Right forelimb (tissue), 1 donor: ENCODE results near the gene GCNT2.
"Not testable (repeated sequence)": the region's sequence is repeated elsewhere in the genome, so short reads cannot be mapped to it uniquely, and the experiment has no call there.

Source experiments
- DNase-seq: peaks from one replicate; pipeline ENCODE4 v3.0.0-alpha.2; 2018

GCNT2 gene

DNA sequence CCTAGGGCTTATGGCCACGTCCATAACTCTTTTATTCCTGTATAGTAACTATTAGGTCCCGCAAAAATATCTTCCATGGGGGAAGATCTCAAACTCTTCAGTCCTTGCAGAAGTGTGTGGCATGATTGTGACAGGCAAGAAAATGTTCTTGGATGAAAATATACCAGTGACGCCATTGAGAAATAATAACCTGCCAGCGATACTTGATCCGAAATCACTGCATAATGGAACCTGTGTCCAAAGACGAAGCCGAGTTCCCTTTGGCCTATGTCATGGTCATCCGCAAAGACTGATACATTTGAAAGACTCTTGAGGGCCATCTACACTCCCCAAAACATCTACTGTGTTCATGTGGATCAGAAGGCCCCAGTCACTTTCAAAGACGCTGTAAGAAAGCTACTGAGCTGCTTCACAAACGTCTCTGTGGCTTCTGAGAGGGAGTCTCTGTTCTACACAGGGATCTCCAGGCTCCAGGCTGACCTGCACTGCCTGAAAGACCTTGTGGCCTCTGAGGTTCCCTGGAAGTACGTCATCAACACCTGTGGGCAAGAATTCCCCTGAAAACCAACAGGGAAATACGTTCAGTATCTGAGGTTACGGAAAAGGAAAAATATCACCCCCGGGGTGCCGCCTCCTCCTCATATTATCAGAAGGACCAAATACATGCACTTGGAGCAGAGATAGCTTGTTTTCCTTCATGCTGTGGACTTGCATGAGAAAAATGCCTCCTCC is 6.9 kb upstream of the GCNT2 start:
- DNase-seq: no peak

DNA sequence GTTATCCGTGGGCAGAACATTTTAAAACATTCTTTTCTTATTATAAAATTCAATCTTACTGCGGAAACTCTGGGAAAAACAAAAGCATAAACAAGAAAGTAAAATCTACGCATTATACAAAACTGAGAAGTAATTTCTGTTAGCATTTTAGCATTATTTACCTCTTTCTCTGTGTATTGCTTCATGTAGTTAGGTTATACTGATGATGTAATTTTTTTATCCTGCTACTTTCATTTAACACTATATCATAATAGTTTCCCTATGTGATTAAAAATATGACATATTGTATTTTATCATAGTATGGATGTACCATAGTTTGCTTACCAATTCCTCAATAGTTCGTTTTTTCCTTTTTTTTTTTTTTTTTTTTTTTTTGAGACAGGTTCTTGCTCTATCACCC is 4.2 kb upstream of the GCNT2 start:
- DNase-seq: no peak

GRCh38 chr6:10518557-10519407 is 2.4 kb upstream of the GCNT2 start:
- no peak for DNase-seq

GRCh38 chr6:10519408-10519697 is 1.8 kb upstream of the GCNT2 start:
- DNase-seq: not testable (repeated sequence)

GRCh38 chr6:10520468-10520867 is 683 bp upstream of the GCNT2 start:
- no peak for DNase-seq

DNA sequence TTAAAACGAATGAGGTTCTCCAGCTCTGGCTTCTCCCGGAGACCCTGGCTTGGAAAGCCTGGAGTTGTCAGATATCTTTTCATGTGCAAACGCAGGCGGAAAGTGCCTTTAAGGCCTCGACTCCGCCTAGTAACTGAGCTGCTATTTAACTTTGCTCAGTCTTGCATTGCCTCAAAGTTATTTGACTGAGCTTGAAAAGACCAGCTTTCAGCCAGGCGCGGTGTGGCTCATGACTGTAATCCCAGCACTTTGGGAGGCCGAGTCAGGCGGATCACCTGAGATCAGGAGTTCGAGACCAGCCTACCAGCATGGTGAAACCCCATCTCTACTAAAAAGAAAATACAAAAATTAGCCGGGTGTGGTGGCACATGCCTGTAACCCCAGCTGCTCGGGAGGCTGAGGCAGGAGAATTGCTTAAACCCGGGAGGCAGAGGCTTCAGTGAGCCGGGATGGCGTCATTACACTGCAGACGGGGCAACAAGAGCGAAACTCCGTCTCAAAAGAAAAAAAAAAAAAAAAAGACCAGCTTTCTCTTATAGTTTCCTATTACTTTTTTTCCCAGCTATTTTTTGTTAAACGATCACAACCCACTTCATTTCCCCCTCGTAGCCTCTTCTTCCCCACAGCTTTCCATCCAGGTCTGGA is 1.9 kb downstream of the GCNT2 start:
- DNase-seq: no peak

DNA sequence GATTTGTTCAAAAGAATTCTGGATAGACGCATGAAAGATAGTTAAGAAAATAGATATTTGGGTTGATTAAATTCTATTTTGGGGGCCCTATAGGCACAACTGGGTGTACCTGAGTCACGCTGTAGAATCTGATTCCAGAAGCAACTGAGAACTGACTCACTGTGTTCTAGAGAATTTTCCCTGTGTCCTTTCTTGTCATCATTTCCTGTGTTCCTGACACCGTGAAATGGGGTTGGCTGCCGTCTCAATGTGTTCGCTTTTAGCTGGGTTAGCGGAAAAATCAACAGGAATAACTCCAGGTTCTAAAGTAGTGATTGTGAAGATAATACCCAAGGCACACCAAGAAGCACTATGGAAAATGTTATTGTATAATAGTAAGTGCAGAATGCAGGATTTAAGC is 5.0 kb downstream of the GCNT2 start:
- DNase-seq: no peak

DNA sequence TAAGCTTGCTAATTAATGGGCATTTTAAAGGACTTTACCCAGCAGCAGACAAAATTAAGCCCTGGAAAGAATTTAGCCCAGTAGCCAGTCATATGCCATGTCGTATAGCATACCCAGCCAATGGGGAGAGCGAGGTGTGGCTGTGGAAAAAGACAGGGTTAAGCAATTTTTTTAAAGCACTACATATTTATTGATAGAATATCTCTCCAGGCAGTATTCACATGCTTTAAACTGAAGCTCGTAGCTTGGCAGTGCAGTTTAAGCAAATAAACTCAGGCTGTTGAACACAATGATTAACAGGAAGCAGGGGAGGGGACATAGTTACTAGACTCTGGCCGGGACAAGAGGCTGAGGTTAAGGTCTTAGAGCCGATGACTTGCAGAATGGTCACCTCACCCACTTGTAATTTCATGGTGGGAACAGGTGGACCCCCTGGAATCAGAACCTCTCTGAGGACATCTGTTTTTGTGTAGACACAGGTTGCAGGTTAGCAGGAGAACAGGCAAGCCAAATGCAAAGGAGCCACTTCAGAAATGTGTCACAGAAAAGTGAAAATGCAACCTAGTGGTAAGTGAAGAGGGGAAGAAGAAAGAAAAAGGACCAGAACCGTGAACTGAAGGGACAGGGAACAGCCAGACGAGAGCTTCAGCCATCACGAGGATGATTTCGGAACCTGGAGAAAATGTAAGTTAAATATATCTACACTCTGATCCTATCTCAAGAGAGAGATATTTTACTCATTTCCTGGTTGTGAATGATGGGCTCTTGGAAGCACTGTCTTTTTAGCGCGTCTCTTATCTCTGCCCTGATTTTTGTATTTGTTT is 7.2 kb downstream of the GCNT2 start:
- no peak for DNase-seq

DNA sequence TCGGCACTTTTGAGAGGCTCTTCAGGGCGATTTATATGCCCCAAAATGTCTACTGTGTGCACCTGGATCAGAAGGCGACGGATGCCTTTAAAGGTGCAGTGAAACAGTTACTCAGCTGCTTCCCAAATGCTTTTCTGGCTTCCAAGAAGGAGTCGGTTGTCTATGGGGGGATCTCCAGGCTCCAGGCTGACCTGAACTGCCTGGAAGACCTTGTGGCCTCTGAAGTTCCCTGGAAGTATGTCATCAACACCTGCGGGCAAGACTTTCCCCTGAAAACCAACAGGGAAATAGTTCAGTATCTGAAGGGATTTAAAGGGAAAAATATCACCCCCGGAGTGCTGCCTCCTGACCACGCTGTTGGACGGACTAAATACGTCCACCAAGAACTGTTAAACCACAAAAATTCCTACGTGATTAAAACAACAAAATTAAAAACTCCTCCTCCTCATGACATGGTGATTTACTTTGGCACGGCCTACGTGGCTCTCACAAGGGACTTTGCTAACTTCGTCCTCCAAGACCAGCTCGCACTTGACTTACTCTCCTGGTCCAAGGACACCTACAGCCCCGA is 8.2 kb downstream of the GCNT2 start:
- DNase-seq: no peak

GRCh38 chr6:10529828-10530374 is 8.8 kb downstream of the GCNT2 start:
- DNase-seq: not testable (repeated sequence)

DNA sequence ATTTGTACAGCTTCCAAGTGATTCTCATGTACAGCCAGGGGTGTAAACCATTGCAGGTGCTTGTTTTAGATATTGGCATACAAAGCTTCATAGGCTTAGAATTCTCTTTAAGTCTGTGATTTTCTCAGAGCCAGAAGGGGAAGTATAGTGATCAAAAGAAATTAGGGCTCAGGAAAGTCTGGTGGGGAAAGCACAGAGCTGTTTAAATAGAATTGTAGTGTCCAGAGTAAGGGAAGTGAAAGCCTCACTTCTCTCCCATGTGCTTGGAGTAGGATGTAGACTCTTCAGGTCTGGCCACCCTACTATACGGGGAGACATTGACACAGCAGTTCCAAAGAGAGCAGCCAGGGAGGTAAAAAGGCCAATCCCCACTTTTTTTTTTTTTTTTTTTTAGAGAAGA is 10.4 kb downstream of the GCNT2 start:
- no peak for DNase-seq

GRCh38 chr6:10531942-10532341 is 10.8 kb downstream of the GCNT2 start:
- DNase-seq: no peak

- no peak for DNase-seq
Measured at GRCh38 chr6:10532392-10532791, 11.2 kb downstream of the GCNT2 start.

GRCh38 chr6:10534419-10534762 is 13.2 kb downstream of the GCNT2 start:
- DNase-seq: no peak

- DNase-seq: no peak
Measured at GRCh38 chr6:10535193-10535592, 14.0 kb downstream of the GCNT2 start.

GRCh38 chr6:10537726-10538125 is 16.6 kb downstream of the GCNT2 start:
- DNase-seq: no peak

GRCh38 chr6:10540073-10540746 is 19.1 kb downstream of the GCNT2 start:
- DNase-seq: no peak

- DNase-seq: no peak
Measured at GRCh38 chr6:10541591-10541990, 20.4 kb downstream of the GCNT2 start.

DNA sequence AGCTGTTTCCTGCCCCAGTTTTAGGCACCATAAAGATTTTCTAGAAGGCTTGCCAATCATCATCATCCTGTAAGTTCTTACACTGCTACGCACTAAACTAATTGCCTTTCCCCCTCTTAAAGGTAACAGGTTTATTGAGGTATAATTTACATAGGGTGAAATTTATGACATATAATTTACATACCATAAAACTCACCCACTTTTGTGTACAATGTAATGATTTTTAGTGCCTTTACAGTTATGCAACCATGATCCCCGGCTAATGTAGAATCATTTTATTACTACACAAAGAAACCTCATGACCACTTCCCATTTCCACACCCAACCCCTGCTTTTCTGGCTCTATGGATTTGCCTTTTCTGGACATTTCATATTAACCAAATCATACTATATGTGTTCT is 21.1 kb downstream of the GCNT2 start:
- DNase-seq: no peak

GRCh38 chr6:10543488-10543887 is 22.3 kb downstream of the GCNT2 start:
- DNase-seq: no peak

DNA sequence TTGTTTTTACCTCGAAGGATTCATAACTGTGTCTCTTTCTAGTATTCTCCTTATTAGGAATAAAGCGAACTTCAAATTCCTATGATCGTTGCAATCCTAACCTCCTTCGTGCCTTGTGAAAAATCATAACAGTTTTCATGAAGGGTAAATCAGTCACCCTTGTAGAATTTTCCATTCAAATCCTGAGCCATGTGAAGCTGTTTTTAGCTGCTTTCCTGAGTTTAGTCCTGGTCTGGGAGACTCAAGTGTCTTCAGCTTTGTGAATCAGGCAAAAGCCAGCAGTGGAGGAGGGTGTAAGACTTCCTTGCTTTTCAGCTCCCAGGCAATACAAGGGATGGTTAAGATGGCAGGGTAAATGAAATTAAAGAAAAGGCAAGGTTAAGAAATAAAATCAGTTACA is 24.3 kb downstream of the GCNT2 start:
- no peak for DNase-seq

DNA sequence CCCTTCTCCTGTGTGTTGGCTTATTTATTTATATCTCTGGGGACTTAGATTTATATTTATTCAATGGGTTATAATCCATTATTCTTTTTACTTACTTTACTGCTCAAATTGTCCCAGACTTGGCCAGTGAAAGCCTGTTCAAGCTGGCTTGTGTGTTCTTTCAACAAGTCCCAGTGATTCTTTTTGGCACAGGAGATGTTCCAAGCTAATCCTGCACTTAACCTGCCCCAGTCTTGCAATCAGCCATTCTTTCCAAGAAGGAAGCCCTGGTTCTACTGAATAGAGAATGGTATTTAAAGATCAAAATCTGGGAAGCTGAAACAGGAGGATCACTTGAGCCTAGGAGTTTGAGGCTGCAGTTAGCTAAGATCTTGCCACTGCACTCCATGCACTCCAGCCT is 26.7 kb downstream of the GCNT2 start:
- no peak for DNase-seq
